HG03097 (cell line): ENCODE results near the gene GOLGA6L2.
"Not testable (repeated sequence)": the region's sequence is repeated elsewhere in the genome, so short reads cannot be mapped to it uniquely, and the experiment has no call there.

Experiments used
- ATAC-seq: cut with Tn5 transposase; IDR thresholded peaks from one replicate; pipeline ENCODE4 v1.9.1; 2021; ENCODE audit not compliant: unreplicated experiment, low FRiP score

The GOLGA6L2 gene

GRCh38 chr15:23434699-23435098, 12.3 kb downstream of the GOLGA6L2 start:
- ATAC-seq = not testable (repeated sequence)

- not testable (repeated sequence) for ATAC-seq
These were observed 21.7 kb downstream of the GOLGA6L2 start for GRCh38 chr15:23425327-23425726.

- ATAC-seq = no peak
These were observed 22.7 kb downstream of the GOLGA6L2 start for GRCh38 chr15:23424111-23424904.

GRCh38 chr15:23422946-23423708, 23.9 kb downstream of the GOLGA6L2 start:
- no peak for ATAC-seq

- ATAC-seq = no peak
These were observed 24.7 kb downstream of the GOLGA6L2 start for GRCh38 chr15:23422099-23422945.

GRCh38 chr15:23420806-23421575, 26.1 kb downstream of the GOLGA6L2 start:
- no peak for ATAC-seq

GRCh38 chr15:23416349-23417276, 30.4 kb downstream of the GOLGA6L2 start:
- no peak for ATAC-seq

GRCh38 chr15:23415866-23416265, 31.2 kb downstream of the GOLGA6L2 start:
- not testable (repeated sequence) for ATAC-seq

- ATAC-seq = no peak
These were observed 31.6 kb downstream of the GOLGA6L2 start for GRCh38 chr15:23415321-23415865.

- ATAC-seq = not testable (repeated sequence)
These were observed 34.0 kb downstream of the GOLGA6L2 start for GRCh38 chr15:23412881-23413600.

- ATAC-seq = no peak
These were observed 35.2 kb downstream of the GOLGA6L2 start for GRCh38 chr15:23411841-23412240.

- no peak for ATAC-seq
These were observed 43.5 kb downstream of the GOLGA6L2 start for GRCh38 chr15:23403550-23403949.

- no peak for ATAC-seq
These were observed 44.5 kb downstream of the GOLGA6L2 start for GRCh38 chr15:23402544-23402943.

- no peak for ATAC-seq
These were observed 44.9 kb downstream of the GOLGA6L2 start for GRCh38 chr15:23402140-23402539.

- no peak for ATAC-seq
These were observed 45.4 kb downstream of the GOLGA6L2 start for GRCh38 chr15:23401627-23402026.

GRCh38 chr15:23399207-23399606, 47.8 kb downstream of the GOLGA6L2 start:
- ATAC-seq = not testable (repeated sequence)

GRCh38 chr15:23398357-23398756, 48.7 kb downstream of the GOLGA6L2 start:
- not testable (repeated sequence) for ATAC-seq

- no peak for ATAC-seq
These were observed 49.3 kb downstream of the GOLGA6L2 start for GRCh38 chr15:23397779-23398178.
